MCF 10A (cell line): Measurements from ENCODE around the gene PIP4K2C. TPM values are rescaled to one million over a fixed set of nuclear protein-coding genes. Genes with fewer than 3 reads are reported as not detected.
"Not testable (repeated sequence)": the region's sequence is repeated elsewhere in the genome, so short reads cannot be mapped to it uniquely, and the experiment has no call there.

ENCODE experiments used
- BruUV-seq: library from RNA; stranded (reverse); fragments of 400-500 nt; replicated peaks from 2 replicates; lab custom pipeline; 2021; lab: Mats Ljungman, UMichigan
- CTCF ChIA-PET: fragments of 300-600 bp; sonication (Branson Sonifier 250); formaldehyde crosslinking; extraction: SDS; loops from one replicate; lab custom pipeline; 2021; ENCODE audit warnings: antibody characterized with exemption, inconsistent platforms; lab: Yijun Ruan, JAX
- POLR2A ChIA-PET: fragments of 300-600, 350-650 bp; sonication (Branson Sonifier 250); formaldehyde crosslinking; extraction: SDS; loops from one replicate; lab custom pipeline; 2020; ENCODE audit warnings: antibody characterized with exemption, inconsistent platforms; lab: Yijun Ruan, JAX
- DNase-seq: peaks from one replicate; pipeline ENCODE4 v3.0.0-alpha.2; 2018; ENCODE audit not compliant: unreplicated experiment
- H3K27ac Mint-ChIP-seq: one replicate; pipeline ENCODE4 v1.8.0; 2022; ENCODE audit warnings: mild to moderate bottlenecking, low read depth, mixed read lengths; ENCODE audit not compliant: unreplicated experiment
- H3K27me3 Mint-ChIP-seq: one replicate; pipeline ENCODE4 v1.8.0; 2022; ENCODE audit warnings: mixed read lengths; ENCODE audit not compliant: insufficient read depth, unreplicated experiment
- H3K36me3 Mint-ChIP-seq: one replicate; pipeline ENCODE4 v1.8.0; 2022; ENCODE audit warnings: mild to moderate bottlenecking, moderate library complexity, mixed read lengths; ENCODE audit not compliant: insufficient read depth, unreplicated experiment
- H3K4me1 Mint-ChIP-seq: one replicate; pipeline ENCODE4 v1.8.0; 2022; ENCODE audit warnings: mixed read lengths; ENCODE audit not compliant: insufficient read depth, unreplicated experiment
- H3K4me3 Mint-ChIP-seq: one replicate; pipeline ENCODE4 v1.8.0; 2022; ENCODE audit warnings: mild to moderate bottlenecking, moderate library complexity, mixed read lengths; ENCODE audit not compliant: unreplicated experiment
- H3K9me3 Mint-ChIP-seq: one replicate; pipeline ENCODE4 v1.8.0; 2022; ENCODE audit warnings: mixed read lengths; ENCODE audit not compliant: unreplicated experiment
- CTCF ChIP-seq: fragments of 200-600 bp; IDR thresholded peaks from one replicate; pipeline ENCODE4 v1.8.0; 2022; ENCODE audit warnings: antibody characterized with exemption, mild to moderate bottlenecking; ENCODE audit not compliant: unreplicated experiment
- intact Hi-C: fragments of 100-400 bp; cut with micrococcal nuclease; formaldehyde crosslinking; loops from 2 replicates; pipeline ENCODE4 v1.14.1; 2022
- total RNA-seq: library from RNA; stranded (reverse); gene quantifications from 2 replicates; pipeline ENCODE4 v1.2.3, GENCODE V29; 2022

Gene PIP4K2C
- total RNA-seq, 1 experiment from 2014 or later = 32.0 TPM

- peaks cover 15% of the 10 kb centered on the region for H3K27me3 Mint-ChIP-seq
- H3K36me3 Mint-ChIP-seq = no peaks in the 10 kb centered on the region
- intact Hi-C loops = no loop called here
- no TSS peak for BruUV-seq
- no peaks in the 10 kb centered on the region for H3K4me1 Mint-ChIP-seq
- TF ChIP-seq CTCF = no peak
- H3K4me3 Mint-ChIP-seq = no peak overlapping the region
- no peaks in the 10 kb centered on the region for H3K9me3 Mint-ChIP-seq
- ChIA-PET CTCF (interaction anchor here (0.6 to 1.3 kb wide), 3 partner anchors 13 to 1372 kb away, joined by 3 to 5 read pairs (median 3); no protein-coding TSS in a partner anchor), POLR2A (no interaction called here)
- no peak overlapping the region for H3K27ac Mint-ChIP-seq
- no peak for DNase-seq
These were observed 22.2 kb upstream of the PIP4K2C start for GRCh38 chr12:57568838-57569237.

GRCh38 chr12:57569858-57570257 lies 21.1 kb upstream of the PIP4K2C start:
- Mint-ChIP-seq H3K4me3 (no peak overlapping the region), H3K27me3 (peaks cover 4% of the 10 kb centered on the region), H3K9me3 (no peaks in the 10 kb centered on the region), H3K4me1 (no peaks in the 10 kb centered on the region), H3K36me3 (no peaks in the 10 kb centered on the region), H3K27ac (no peak overlapping the region)
- BruUV-seq = no TSS peak
- intact Hi-C loops = no loop called here
- CTCF ChIA-PET = interaction anchor here (0.8 to 6.7 kb wide), 2 partner anchors 13 to 330 kb away, joined by 5 to 55 read pairs; no protein-coding TSS in a partner anchor
- no peak for TF ChIP-seq CTCF
- DNase-seq = no peak
- POLR2A ChIA-PET = no interaction called here

- H3K27ac Mint-ChIP-seq, H3K27me3 Mint-ChIP-seq, POLR2A ChIA-PET, DNase-seq, BruUV-seq, H3K9me3 Mint-ChIP-seq, H3K36me3 Mint-ChIP-seq, H3K4me3 Mint-ChIP-seq, H3K4me1 Mint-ChIP-seq, intact Hi-C loops: not testable (repeated sequence)
- CTCF ChIA-PET = interaction anchor here (0.8 to 6.7 kb wide), 2 partner anchors 13 to 330 kb away, joined by 5 to 55 read pairs; no protein-coding TSS in a partner anchor
These were observed 20.6 kb upstream of the PIP4K2C start for GRCh38 chr12:57570438-57570837.

- POLR2A ChIA-PET = interaction anchor here (1.2 kb wide), 1 partner anchor 26 kb away, joined by 3 read pairs; no protein-coding TSS in a partner anchor
- H3K36me3 Mint-ChIP-seq = no peaks in the 10 kb centered on the region
- CTCF ChIA-PET = interaction anchor here (1.0 to 6.7 kb wide), 2 partner anchors 11 to 62 kb away, joined by 3 to 55 read pairs; no protein-coding TSS in a partner anchor
- H3K4me3 Mint-ChIP-seq = no peak overlapping the region
- no peaks in the 10 kb centered on the region for H3K9me3 Mint-ChIP-seq
- intact Hi-C loops = no loop called here
- no peaks in the 10 kb centered on the region for H3K4me1 Mint-ChIP-seq
- no peak overlapping the region for H3K27ac Mint-ChIP-seq
- no peaks in the 10 kb centered on the region for H3K27me3 Mint-ChIP-seq
- no peak for TF ChIP-seq CTCF
- no peak for DNase-seq
- no TSS peak for BruUV-seq
These were observed 18.8 kb upstream of the PIP4K2C start for GRCh38 chr12:57571926-57572762.
